Erythroblast (primary cell): ENCODE measurements around the gene SOD3.

Experiments
- GATA1 ChIP-seq: IDR thresholded peaks from 2 replicates; pipeline ENCODE4 v1.6.1; 2011; ENCODE audit warnings: low read depth, mild to moderate bottlenecking, control low read depth, low read length, moderate library complexity
- POLR2A ChIP-seq: IDR thresholded peaks from 2 replicates; pipeline ENCODE4 v1.6.1; 2011; ENCODE audit warnings: mild to moderate bottlenecking, low read length

- TF ChIP-seq POLR2A = no peak
- TF ChIP-seq GATA1 = no peak
Measured at GRCh38 chr4:24809376-24809775, 14.0 kb downstream of the SOD3 start.
